ENCODE results near the gene PIGBOS1.

Gene PIGBOS1

GRCh38 chr15:55343168-55343567, 24.2 kb upstream of the PIGBOS1 start:
- peak; percentile 32 for DNase-seq (ENCODE audit: low read depth)
- H3K4me3 ChIP-seq (ENCODE audit: control insufficient read depth, low read depth, low read length): no peak overlapping the region
- no peak for TF ChIP-seq CTCF (IDR thresholded peaks at IDR 0.05; ENCODE audit: control insufficient read depth, insufficient read depth, low read depth, low read length, missing control alignments)

- TF ChIP-seq CTCF (IDR thresholded peaks at IDR 0.05; ENCODE audit: control insufficient read depth, insufficient read depth, low read depth, low read length, missing control alignments): no peak
- H3K4me3 ChIP-seq (ENCODE audit: control insufficient read depth, low read depth, low read length): no peak overlapping the region
- DNase-seq (ENCODE audit: low read depth): no peak
Observed at GRCh38 chr15:55337160-55337559, 18.2 kb upstream of the PIGBOS1 start.

- no peak for DNase-seq (ENCODE audit: low read depth)
- no peak overlapping the region for H3K4me3 ChIP-seq (ENCODE audit: control insufficient read depth, low read depth, low read length)
- TF ChIP-seq CTCF (IDR thresholded peaks at IDR 0.05; ENCODE audit: control insufficient read depth, insufficient read depth, low read depth, low read length, missing control alignments): no peak
Observed at GRCh38 chr15:55334997-55335396, 16.1 kb upstream of the PIGBOS1 start.

DNA sequence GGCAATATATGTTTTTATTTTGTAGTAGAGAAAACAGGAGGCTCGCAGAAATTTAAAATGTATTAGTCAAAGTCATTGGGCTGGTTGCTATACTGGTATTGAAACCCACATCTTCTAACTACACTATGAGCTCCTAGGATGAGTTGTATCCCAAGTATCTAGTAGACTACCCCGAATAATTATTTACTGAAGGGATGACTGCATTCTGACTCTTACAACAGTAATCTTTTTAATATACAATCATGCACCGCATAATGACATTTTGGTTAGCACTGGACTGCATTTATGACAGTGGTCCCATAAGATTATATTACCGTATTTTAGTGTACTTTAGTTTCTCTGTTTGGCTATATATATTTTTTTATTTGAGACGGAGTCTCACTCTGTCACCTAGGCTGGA, 15.4 kb upstream of the PIGBOS1 start:
- TF ChIP-seq CTCF (IDR thresholded peaks at IDR 0.05; ENCODE audit: control insufficient read depth, insufficient read depth, low read depth, low read length, missing control alignments): no peak
- no peak overlapping the region for H3K4me3 ChIP-seq (ENCODE audit: control insufficient read depth, low read depth, low read length)
- no peak for DNase-seq (ENCODE audit: low read depth)

- no peak overlapping the region for H3K4me3 ChIP-seq (ENCODE audit: control insufficient read depth, low read depth, low read length)
- DNase-seq (ENCODE audit: low read depth): no peak
- TF ChIP-seq CTCF (IDR thresholded peaks at IDR 0.05; ENCODE audit: control insufficient read depth, insufficient read depth, low read depth, low read length, missing control alignments): no peak
Observed at GRCh38 chr15:55327387-55327786, 8.5 kb upstream of the PIGBOS1 start.

GRCh38 chr15:55322467-55322866, 3.5 kb upstream of the PIGBOS1 start:
- DNase-seq (ENCODE audit: low read depth): no peak
- H3K4me3 ChIP-seq (ENCODE audit: control insufficient read depth, low read depth, low read length): no peak overlapping the region
- no peak for TF ChIP-seq CTCF (IDR thresholded peaks at IDR 0.05; ENCODE audit: control insufficient read depth, insufficient read depth, low read depth, low read length, missing control alignments)

- TF ChIP-seq CTCF (IDR thresholded peaks at IDR 0.05; ENCODE audit: control insufficient read depth, insufficient read depth, low read depth, low read length, missing control alignments): no peak
- DNase-seq (ENCODE audit: low read depth): no peak
- H3K4me3 ChIP-seq (ENCODE audit: control insufficient read depth, low read depth, low read length): no peak overlapping the region
Observed at GRCh38 chr15:55320963-55321362, 2.0 kb upstream of the PIGBOS1 start.

All from AG09309 (cell line).